ENCODE results near the gene EYA2. TPM values are rescaled to one million over a fixed set of nuclear protein-coding genes. Genes with fewer than 3 reads are reported as not detected.

The EYA2 gene
- total RNA-seq, 4 donors from 2014 or later = 2.0 to 11.0 (median 5.6) TPM

- TF ChIP-seq, protein P1, sequence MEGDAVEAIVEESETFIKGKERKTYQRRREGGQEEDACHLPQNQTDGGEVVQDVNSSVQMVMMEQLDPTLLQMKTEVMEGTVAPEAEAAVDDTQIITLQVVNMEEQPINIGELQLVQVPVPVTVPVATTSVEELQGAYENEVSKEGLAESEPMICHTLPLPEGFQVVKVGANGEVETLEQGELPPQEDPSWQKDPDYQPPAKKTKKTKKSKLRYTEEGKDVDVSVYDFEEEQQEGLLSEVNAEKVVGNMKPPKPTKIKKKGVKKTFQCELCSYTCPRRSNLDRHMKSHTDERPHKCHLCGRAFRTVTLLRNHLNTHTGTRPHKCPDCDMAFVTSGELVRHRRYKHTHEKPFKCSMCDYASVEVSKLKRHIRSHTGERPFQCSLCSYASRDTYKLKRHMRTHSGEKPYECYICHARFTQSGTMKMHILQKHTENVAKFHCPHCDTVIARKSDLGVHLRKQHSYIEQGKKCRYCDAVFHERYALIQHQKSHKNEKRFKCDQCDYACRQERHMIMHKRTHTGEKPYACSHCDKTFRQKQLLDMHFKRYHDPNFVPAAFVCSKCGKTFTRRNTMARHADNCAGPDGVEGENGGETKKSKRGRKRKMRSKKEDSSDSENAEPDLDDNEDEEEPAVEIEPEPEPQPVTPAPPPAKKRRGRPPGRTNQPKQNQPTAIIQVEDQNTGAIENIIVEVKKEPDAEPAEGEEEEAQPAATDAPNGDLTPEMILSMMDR (IDR thresholded peaks at IDR 0.05) = no peak
- no peak for TF ChIP-seq POLR2A (IDR thresholded peaks at IDR 0.05)
- no peaks in the 10 kb centered on the region for H3K9me3 ChIP-seq
- no peak overlapping the region for H3K4me3 ChIP-seq
- no peak overlapping the region for H3K27ac ChIP-seq
- DNase-seq = no peak
- intact Hi-C loops (cut with DNase I; ENCODE audit: low total_unique reads) = no loop called here
- H3K27me3 ChIP-seq = peaks cover 0 to 5% of the 10 kb centered on the region in 2 donors
- no peaks in the 10 kb centered on the region for H3K4me1 ChIP-seq
- H3K36me3 ChIP-seq = no peaks in the 10 kb centered on the region
These were observed 38.5 kb downstream of the EYA2 start for GRCh38 chr20:46933150-46933549.

- TF ChIP-seq, protein P1 (IDR thresholded peaks at IDR 0.05) = no peak
- TF ChIP-seq POLR2A (IDR thresholded peaks at IDR 0.05) = no peak
These were observed 40.2 kb downstream of the EYA2 start for GRCh38 chr20:46934746-46935287.

GRCh38 chr20:46935394-46936017 lies 40.9 kb downstream of the EYA2 start:
- H3K27ac ChIP-seq = no peak overlapping the region

More at GRCh38 chr20:46934746-46935287, 40.2 kb downstream of the EYA2 start:
- H3K36me3 ChIP-seq = no peaks in the 10 kb centered on the region
- no peaks in the 10 kb centered on the region for H3K9me3 ChIP-seq
- H3K4me3 ChIP-seq = no peak overlapping the region
- peaks cover 0 to 5% of the 10 kb centered on the region in 2 donors for H3K27me3 ChIP-seq
- DNase-seq = no peak
- no peaks in the 10 kb centered on the region for H3K4me1 ChIP-seq
- H3K27ac ChIP-seq = no peak overlapping the region
- intact Hi-C loops (cut with DNase I; ENCODE audit: low total_unique reads) = no loop called here

DNA sequence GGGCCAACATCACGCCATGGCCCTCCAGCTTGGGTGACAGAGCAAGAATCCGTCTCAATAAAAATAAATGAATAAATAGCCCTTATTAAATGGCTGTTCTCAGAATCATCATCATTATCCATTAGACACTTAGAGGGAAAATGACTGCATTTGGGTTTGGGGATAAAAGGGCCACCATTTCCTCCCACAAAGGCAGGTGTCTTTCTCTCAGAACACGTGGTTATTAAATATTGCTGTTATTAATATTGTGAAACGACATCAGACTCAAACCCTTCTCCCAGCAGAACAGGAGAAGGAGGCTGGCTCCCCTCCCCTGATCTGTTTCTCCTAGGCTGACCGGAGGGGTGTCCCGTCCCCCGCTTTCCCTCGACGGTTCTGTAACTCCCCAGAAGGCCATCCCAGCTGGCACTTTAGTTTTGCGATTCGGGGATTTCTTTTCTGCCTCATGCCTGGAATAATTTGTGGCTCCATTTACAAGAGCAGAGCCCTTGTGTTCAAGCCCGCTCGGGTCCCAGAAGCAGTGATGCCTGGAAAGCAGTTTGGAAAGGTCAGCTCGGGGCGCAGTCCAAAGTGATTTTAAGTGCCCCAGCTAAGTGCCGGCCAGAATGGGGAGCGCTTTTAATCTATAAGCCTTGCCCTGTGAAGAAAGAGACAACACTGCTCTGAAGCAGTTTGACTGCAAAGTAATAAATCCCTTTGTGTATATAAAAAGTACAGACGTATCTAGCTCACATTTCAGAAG lies 41.9 kb downstream of the EYA2 start:
- no peak overlapping the region for H3K4me3 ChIP-seq
- H3K4me1 ChIP-seq = no peaks in the 10 kb centered on the region
- H3K36me3 ChIP-seq = no peaks in the 10 kb centered on the region
- H3K27ac ChIP-seq = no peak overlapping the region
- H3K27me3 ChIP-seq = peaks cover 0 to 5% of the 10 kb centered on the region in 2 donors
- intact Hi-C loops (cut with DNase I; ENCODE audit: low total_unique reads) = no loop called here
- DNase-seq = no peak
- no peaks in the 10 kb centered on the region for H3K9me3 ChIP-seq
- TF ChIP-seq, protein P1 (IDR thresholded peaks at IDR 0.05) = no peak
- no peak for TF ChIP-seq POLR2A (IDR thresholded peaks at IDR 0.05)

More at GRCh38 chr20:46935394-46936017, 40.9 kb downstream of the EYA2 start:
- Histone ChIP-seq H3K4me1 (no peaks in the 10 kb centered on the region), H3K36me3 (no peaks in the 10 kb centered on the region), H3K9me3 (no peaks in the 10 kb centered on the region), H3K27me3 (peaks cover 0 to 5% of the 10 kb centered on the region in 2 donors), H3K4me3 (no peak overlapping the region)
- intact Hi-C loops (cut with DNase I; ENCODE audit: low total_unique reads) = no loop called here
- no peak for TF ChIP-seq POLR2A (IDR thresholded peaks at IDR 0.05)
- TF ChIP-seq, protein P1 (IDR thresholded peaks at IDR 0.05) = no peak
- no peak for DNase-seq

- Histone ChIP-seq H3K9me3 (no peaks in the 10 kb centered on the region), H3K27me3 (peaks cover 0 to 5% of the 10 kb centered on the region in 2 donors), H3K4me3 (no peak overlapping the region), H3K36me3 (no peaks in the 10 kb centered on the region), H3K27ac (no peak overlapping the region), H3K4me1 (no peaks in the 10 kb centered on the region)
- DNase-seq = no peak
- intact Hi-C loops (cut with DNase I; ENCODE audit: low total_unique reads) = no loop called here
- TF ChIP-seq, protein P1 (IDR thresholded peaks at IDR 0.05) = no peak
- no peak for TF ChIP-seq POLR2A (IDR thresholded peaks at IDR 0.05)
These were observed 42.5 kb downstream of the EYA2 start for GRCh38 chr20:46937157-46937523.
